Rectal smooth muscle tissue (tissue), 1 donor: ENCODE data around the gene STAC.

ENCODE experiments used
- H3K27ac ChIP-seq: one replicate; pipeline ENCODE4 v1.7.0; 2013; ENCODE audit warnings: low read depth, low read length, inconsistent platforms
- H3K27me3 ChIP-seq: one replicate; pipeline ENCODE4 v1.7.0; 2013; ENCODE audit warnings: low read length; ENCODE audit not compliant: control insufficient read depth, insufficient read depth
- H3K36me3 ChIP-seq: one replicate; pipeline ENCODE4 v1.7.0; 2013; ENCODE audit warnings: low read length; ENCODE audit not compliant: control insufficient read depth, insufficient read depth
- H3K4me1 ChIP-seq: one replicate; pipeline ENCODE4 v1.7.0; 2013; ENCODE audit warnings: low read length; ENCODE audit not compliant: control insufficient read depth, insufficient read depth
- H3K4me3 ChIP-seq: one replicate; pipeline ENCODE4 v1.7.0; 2013; ENCODE audit warnings: low read length
- H3K9ac ChIP-seq: one replicate; pipeline ENCODE4 v1.7.0; 2013; ENCODE audit warnings: low read length

The STAC gene

GRCh38 chr3:36511791-36512486 is 131.6 kb downstream of the STAC start:
- no peak overlapping the region for H3K9ac ChIP-seq
- peaks cover 7% of the 10 kb centered on the region for H3K4me1 ChIP-seq
- H3K27me3 ChIP-seq = no peaks in the 10 kb centered on the region
- H3K4me3 ChIP-seq = no peak overlapping the region
- H3K36me3 ChIP-seq = no peaks in the 10 kb centered on the region
- no peak overlapping the region for H3K27ac ChIP-seq

GRCh38 chr3:36512555-36512954 is 132.3 kb downstream of the STAC start:
- H3K27me3 ChIP-seq = no peaks in the 10 kb centered on the region

GRCh38 chr3:36514171-36514570 is 133.9 kb downstream of the STAC start:
- no peak overlapping the region for H3K9ac ChIP-seq
- no peaks in the 10 kb centered on the region for H3K36me3 ChIP-seq
- no peak overlapping the region for H3K4me3 ChIP-seq
- H3K27ac ChIP-seq = no peak overlapping the region
- peaks cover 7% of the 10 kb centered on the region for H3K4me1 ChIP-seq
- H3K27me3 ChIP-seq = no peaks in the 10 kb centered on the region

More at GRCh38 chr3:36512555-36512954, 132.3 kb downstream of the STAC start:
- no peaks in the 10 kb centered on the region for H3K36me3 ChIP-seq
- peaks cover 7% of the 10 kb centered on the region for H3K4me1 ChIP-seq
- H3K4me3 ChIP-seq = no peak overlapping the region
- H3K27ac ChIP-seq = no peak overlapping the region
- H3K9ac ChIP-seq = no peak overlapping the region

GRCh38 chr3:36519682-36520081 is 139.4 kb downstream of the STAC start:
- no peak overlapping the region for H3K4me3 ChIP-seq
- no peak overlapping the region for H3K27ac ChIP-seq
- H3K36me3 ChIP-seq = no peaks in the 10 kb centered on the region
- no peaks in the 10 kb centered on the region for H3K27me3 ChIP-seq
- no peaks in the 10 kb centered on the region for H3K4me1 ChIP-seq
- H3K9ac ChIP-seq = no peak overlapping the region

DNA sequence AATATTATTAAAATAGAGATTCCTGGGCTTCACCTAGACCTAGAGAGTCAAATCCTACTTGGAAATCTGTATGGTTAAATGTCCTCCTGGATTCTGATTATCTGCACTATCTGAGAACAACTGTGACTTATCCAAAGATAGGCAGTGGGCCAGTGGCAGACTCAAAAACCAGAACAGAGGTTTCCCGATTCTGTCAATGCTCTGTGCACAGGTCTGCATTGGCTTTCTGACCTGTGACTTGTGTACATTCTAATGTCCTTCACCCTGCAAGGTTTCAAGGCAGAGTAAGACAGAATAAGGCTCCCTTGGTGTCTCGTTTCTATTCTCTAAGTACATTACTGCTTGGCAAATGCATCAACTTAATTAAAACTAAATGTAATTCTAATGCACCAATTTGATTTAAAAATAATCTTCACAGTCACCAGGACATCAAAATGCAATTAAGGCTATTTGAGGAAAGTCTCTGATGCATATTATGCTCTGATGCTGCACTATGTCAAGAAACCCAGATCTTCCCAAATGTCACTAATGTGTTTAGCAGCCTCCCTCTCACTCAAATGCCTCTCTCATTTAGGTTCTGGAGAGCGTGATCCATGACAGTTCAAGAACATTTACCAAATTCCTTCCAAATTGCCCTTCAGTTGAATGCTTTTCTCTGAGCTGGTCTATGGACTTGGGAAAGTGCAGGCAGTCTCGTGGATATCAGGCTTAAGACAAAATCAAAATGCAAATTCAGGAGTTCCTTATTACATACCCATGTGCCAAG is 140.1 kb downstream of the STAC start:
- Histone ChIP-seq H3K36me3 (no peaks in the 10 kb centered on the region), H3K4me1 (no peaks in the 10 kb centered on the region), H3K27me3 (no peaks in the 10 kb centered on the region), H3K9ac (no peak overlapping the region), H3K27ac (no peak overlapping the region), H3K4me3 (no peak overlapping the region)

DNA sequence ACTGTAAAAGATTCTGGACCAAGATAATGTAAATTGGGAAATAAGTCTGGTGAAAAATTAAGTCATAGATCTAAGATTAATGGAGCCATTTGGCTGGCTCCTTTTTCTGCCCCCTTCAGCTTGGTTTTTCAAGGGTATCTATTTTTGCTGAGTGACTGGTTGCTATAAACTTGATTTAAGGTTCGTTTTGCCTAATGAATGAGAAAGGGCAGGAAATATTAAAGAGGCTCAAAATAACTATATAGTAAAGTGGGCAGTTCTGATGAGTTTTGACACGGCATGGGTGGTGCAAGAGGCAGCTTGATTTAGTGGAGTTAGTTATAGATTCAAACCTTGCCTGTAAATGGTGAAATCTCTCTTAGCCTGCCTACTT is 140.7 kb downstream of the STAC start:
- Histone ChIP-seq H3K27me3 (no peaks in the 10 kb centered on the region), H3K4me3 (no peak overlapping the region), H3K4me1 (no peaks in the 10 kb centered on the region), H3K27ac (no peak overlapping the region), H3K9ac (no peak overlapping the region), H3K36me3 (no peaks in the 10 kb centered on the region)

- no peaks in the 10 kb centered on the region for H3K27me3 ChIP-seq
These were observed 144.3 kb downstream of the STAC start for GRCh38 chr3:36524560-36524959.

DNA sequence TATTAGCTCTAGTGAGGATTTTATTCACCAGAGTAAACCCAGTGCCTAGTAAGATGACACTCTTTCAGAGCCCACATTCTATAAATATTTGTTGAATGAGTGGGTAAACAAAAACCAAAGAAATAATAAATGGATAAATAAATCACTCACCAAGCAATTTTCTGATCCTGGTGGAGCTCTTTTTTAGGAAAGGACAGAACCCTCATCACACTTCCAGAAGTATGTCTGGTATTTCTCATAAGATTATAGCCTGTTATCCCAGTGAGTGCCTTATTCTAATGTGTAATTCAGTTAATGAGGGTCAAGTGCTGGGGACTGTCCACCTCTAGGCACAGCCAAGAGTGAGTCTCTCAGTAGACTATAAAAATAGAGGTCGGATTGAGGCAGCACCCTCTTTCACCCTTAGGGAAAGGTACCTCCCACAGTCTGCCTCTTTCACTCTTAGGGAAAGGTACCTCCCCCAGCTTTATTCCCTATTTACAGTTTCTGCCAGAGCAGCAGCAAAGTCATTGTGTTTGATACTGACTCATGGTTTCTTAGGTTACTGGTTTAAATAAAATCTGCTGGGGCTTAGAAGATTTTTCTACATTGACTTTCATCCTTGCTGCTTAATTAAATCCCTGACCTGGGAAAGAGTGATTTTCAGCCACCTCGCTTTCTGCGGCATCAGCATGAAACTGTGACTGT is 145.0 kb downstream of the STAC start:
- Histone ChIP-seq H3K4me3 (no peak overlapping the region), H3K36me3 (no peaks in the 10 kb centered on the region), H3K27ac (no peak overlapping the region), H3K9ac (no peak overlapping the region), H3K4me1 (no peaks in the 10 kb centered on the region), H3K27me3 (no peaks in the 10 kb centered on the region)

More at GRCh38 chr3:36524560-36524959, 144.3 kb downstream of the STAC start:
- H3K4me3 ChIP-seq = no peak overlapping the region
- no peak overlapping the region for H3K9ac ChIP-seq
- H3K27ac ChIP-seq = no peak overlapping the region
- H3K36me3 ChIP-seq = no peaks in the 10 kb centered on the region
- H3K4me1 ChIP-seq = no peaks in the 10 kb centered on the region

DNA sequence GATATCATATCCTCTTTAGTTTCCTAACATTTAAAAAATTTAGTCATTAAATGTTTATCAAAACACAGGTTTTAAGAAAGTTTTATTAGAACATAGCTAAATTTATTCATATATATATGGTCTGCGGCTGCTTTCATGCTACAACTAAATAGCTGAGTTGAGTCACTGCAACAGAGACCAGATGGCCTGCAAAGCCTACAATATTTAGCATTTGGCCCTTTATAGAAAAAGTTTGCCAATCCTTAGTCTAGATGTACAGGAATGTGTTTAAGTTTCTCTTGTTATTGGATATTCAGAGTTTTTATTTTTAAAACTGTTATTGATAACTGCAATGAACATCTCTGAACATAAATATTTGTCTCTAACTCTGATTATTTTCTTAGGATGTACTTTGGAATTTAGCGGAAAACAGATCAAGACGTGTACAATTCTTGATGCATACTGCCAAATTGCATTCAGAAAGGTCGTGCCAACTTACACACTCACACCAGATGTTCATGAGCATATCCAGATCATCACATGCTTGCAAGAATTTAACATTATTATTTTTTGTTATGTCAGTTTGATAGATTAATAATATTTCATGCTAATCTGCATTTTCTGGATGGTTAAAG is 157.9 kb downstream of the STAC start:
- Histone ChIP-seq H3K4me3 (no peak overlapping the region), H3K27me3 (no peaks in the 10 kb centered on the region), H3K9ac (no peak overlapping the region), H3K27ac (no peak overlapping the region), H3K4me1 (no peaks in the 10 kb centered on the region), H3K36me3 (no peaks in the 10 kb centered on the region)

DNA sequence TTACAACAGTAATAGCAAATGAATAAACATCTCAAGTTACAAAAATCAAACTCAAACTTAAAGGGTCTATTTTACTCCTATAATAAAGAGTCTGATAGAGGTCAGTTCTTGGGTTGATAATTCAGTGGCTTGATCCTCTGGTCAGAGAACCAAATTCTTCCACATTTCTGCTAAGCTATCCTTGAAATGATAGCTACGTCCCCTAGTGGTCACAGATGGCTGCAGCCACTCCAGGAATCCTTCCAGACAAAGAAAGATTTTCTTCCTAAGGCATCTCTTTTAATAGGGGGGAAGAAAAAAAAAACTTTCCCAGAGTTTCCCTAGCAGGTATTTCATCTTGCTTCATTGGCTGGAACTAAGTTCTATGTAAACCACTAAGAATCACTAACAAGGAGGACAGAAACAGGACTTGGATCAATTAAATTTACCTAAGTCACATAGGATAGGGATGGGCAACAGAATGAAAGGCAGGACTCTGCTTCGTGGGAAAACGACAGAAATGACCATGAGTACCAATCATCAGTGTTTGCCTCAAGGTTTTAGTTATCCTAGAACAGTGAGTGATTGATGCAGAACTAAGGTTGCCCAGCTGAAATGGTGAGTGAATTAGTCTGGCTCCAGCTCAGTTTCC is 160.7 kb downstream of the STAC start:
- H3K9ac ChIP-seq = no peak overlapping the region
- no peaks in the 10 kb centered on the region for H3K36me3 ChIP-seq
- H3K4me3 ChIP-seq = no peak overlapping the region
- no peaks in the 10 kb centered on the region for H3K27me3 ChIP-seq
- no peak overlapping the region for H3K27ac ChIP-seq
- no peaks in the 10 kb centered on the region for H3K4me1 ChIP-seq

DNA sequence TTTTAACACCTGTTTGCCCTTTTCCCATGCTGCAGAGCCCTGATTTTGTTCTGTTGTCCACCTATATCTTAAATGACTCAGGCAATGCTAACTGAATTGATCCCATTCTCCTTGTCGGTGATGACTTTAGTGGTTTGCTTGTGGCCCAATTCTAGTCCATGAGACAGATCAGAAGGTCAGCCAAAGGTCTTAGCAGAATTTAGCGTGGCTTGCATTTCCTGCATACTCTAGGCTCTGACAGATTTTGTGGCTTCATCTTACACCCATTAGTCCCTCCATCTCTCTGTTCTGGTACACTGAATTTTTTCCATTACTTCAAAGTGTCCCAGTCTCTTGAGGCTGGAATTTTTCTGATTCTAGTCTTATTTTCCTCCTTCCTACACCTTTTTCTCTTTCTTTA is 161.9 kb downstream of the STAC start:
- Histone ChIP-seq H3K4me3 (no peak overlapping the region), H3K27ac (no peak overlapping the region), H3K27me3 (no peaks in the 10 kb centered on the region), H3K9ac (no peak overlapping the region), H3K36me3 (no peaks in the 10 kb centered on the region), H3K4me1 (peaks cover 4% of the 10 kb centered on the region)
